ENCODE results near the gene SPG7.

The SPG7 gene

DNA sequence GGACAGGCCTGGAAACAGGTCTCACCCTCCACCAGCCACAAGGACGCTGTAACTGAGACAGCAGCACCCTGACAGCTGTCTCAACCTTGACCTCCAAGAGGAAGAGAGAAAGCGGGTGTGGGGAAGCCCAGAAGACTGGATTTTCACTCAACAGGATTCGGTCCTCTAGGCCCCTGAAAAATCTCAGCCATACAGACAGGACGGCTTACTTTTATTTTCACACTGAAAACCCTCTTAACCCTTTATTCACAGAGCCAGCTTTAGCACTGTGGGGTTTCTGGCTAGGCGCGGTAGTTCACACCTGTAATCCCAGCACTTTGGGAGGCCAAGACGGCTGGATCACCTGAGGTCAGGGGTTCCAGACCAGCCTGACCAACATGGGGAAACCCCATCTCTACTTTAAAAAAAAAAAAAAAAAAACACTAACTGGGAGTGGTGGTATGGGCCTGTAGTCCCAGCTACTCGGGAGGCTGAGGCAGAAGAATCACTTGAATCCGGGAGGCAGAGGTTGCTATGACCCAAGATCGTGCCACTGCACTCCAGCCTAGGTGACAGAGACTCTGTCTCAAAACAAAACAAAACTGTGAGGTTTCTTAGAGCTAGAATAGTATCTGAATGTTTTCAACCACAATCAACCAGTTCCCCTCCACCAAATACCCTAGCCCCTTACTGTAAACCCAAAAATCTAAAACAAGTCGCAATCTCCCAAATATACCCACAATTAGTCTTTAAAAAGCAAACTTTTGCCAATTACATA, 23.1 kb upstream of the SPG7 start:
- DNase-seq (no peak), ATAC-seq (ENCODE audit: insufficient read depth, low read depth) (no peak)
- Histone ChIP-seq H3K27ac (ENCODE audit: low read length) (peak overlapping the region; percentile 22), H3K9me3 (ENCODE audit: insufficient read depth, low read length, severe bottlenecking) (no peaks in the 10 kb centered on the region), H3K4me2 (ENCODE audit: insufficient read depth, low read length) (peak overlapping the region; percentile 51), H2AFZ (ENCODE audit: low read depth, low read length) (no peak overlapping the region), H3K9ac (ENCODE audit: low read depth, low read length) (peak overlapping the region; percentile 19; the same call in 1 of the 2 replicates), H3K4me1 (ENCODE audit: insufficient read depth, low read length) (peaks cover 73% of the 10 kb centered on the region), H3K27me3 (ENCODE audit: insufficient read depth, low read length, poor library complexity) (no peaks in the 10 kb centered on the region), H3K79me2 (ENCODE audit: insufficient read depth, low read length) (peaks cover 100% of the 10 kb centered on the region), H3K36me3 (ENCODE audit: insufficient read depth, low read length) (peaks cover 39% of the 10 kb centered on the region), H4K20me1 (ENCODE audit: insufficient read depth, low read length) (peaks cover 84% of the 10 kb centered on the region), H3K4me3 (ENCODE audit: low read depth in 1 of 2, low read length in 2 of 2) (0 out of 4 replicates have a peak overlapping the region, but pooled peaks of 1 of the 2 experiments have one; percentile 17)
- TF ChIP-seq, protein P1, sequence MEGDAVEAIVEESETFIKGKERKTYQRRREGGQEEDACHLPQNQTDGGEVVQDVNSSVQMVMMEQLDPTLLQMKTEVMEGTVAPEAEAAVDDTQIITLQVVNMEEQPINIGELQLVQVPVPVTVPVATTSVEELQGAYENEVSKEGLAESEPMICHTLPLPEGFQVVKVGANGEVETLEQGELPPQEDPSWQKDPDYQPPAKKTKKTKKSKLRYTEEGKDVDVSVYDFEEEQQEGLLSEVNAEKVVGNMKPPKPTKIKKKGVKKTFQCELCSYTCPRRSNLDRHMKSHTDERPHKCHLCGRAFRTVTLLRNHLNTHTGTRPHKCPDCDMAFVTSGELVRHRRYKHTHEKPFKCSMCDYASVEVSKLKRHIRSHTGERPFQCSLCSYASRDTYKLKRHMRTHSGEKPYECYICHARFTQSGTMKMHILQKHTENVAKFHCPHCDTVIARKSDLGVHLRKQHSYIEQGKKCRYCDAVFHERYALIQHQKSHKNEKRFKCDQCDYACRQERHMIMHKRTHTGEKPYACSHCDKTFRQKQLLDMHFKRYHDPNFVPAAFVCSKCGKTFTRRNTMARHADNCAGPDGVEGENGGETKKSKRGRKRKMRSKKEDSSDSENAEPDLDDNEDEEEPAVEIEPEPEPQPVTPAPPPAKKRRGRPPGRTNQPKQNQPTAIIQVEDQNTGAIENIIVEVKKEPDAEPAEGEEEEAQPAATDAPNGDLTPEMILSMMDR (IDR thresholded peaks at IDR 0.05; ENCODE audit: borderline replicate concordance, extremely low read depth, low read length, poor library complexity, severe bottlenecking): no peak
- no peak for TF ChIP-seq EZH2 (IDR thresholded peaks at IDR 0.05; ENCODE audit: borderline replicate concordance, low read depth, low read length, severe bottlenecking)

DNA sequence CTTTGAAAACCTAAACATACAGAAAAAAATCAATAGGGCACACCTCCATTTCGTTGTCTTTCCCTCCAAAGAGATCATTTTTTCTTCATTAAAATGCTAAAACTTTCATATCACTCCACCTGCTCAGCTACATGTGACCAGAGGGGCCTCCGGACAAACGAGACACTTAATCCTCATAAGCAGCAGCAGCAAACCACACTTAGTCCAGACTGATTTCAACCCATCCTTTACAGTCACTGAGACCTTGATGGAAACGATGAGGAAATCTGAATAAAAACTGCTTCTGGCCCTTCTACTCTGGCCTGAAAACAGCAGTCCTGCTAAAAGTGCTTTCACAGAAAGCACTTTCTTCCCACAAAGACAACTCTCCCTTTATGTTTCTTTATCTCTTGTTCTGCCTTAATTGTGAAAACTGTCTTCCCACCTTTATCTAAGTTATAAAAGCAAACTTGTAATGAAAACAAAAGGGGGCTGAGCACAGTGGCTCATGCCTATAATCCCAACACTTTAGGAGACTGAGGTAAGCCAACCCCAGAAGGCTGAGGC, 22.4 kb upstream of the SPG7 start:
- H2AFZ ChIP-seq (ENCODE audit: low read depth, low read length): no peak overlapping the region
- no peak overlapping the region; a peak in 1 of 4 replicates for H3K4me3 ChIP-seq (ENCODE audit: low read depth in 1 of 2, low read length in 2 of 2)
- H3K4me1 ChIP-seq (ENCODE audit: insufficient read depth, low read length): peaks cover 71% of the 10 kb centered on the region
- peak overlapping the region; percentile 18 for H3K27ac ChIP-seq (ENCODE audit: low read length)
- H3K9me3 ChIP-seq (ENCODE audit: insufficient read depth, low read length, severe bottlenecking): no peaks in the 10 kb centered on the region
- peak overlapping the region; percentile 51 for H3K4me2 ChIP-seq (ENCODE audit: insufficient read depth, low read length)
- no peak for DNase-seq
- peaks cover 80% of the 10 kb centered on the region for H4K20me1 ChIP-seq (ENCODE audit: insufficient read depth, low read length)
- peaks cover 96% of the 10 kb centered on the region for H3K79me2 ChIP-seq (ENCODE audit: insufficient read depth, low read length)
- H3K27me3 ChIP-seq (ENCODE audit: insufficient read depth, low read length, poor library complexity): no peaks in the 10 kb centered on the region
- TF ChIP-seq, protein P1 (IDR thresholded peaks at IDR 0.05; ENCODE audit: borderline replicate concordance, extremely low read depth, low read length, poor library complexity, severe bottlenecking): no peak
- no peak for TF ChIP-seq EZH2 (IDR thresholded peaks at IDR 0.05; ENCODE audit: borderline replicate concordance, low read depth, low read length, severe bottlenecking)
- peaks cover 38% of the 10 kb centered on the region for H3K36me3 ChIP-seq (ENCODE audit: insufficient read depth, low read length)
- no peak for ATAC-seq (ENCODE audit: insufficient read depth, low read depth)
- H3K9ac ChIP-seq (ENCODE audit: low read depth, low read length): 0 out of 2 replicates have a peak overlapping the region, but pooled peaks have one; percentile 6

DNA sequence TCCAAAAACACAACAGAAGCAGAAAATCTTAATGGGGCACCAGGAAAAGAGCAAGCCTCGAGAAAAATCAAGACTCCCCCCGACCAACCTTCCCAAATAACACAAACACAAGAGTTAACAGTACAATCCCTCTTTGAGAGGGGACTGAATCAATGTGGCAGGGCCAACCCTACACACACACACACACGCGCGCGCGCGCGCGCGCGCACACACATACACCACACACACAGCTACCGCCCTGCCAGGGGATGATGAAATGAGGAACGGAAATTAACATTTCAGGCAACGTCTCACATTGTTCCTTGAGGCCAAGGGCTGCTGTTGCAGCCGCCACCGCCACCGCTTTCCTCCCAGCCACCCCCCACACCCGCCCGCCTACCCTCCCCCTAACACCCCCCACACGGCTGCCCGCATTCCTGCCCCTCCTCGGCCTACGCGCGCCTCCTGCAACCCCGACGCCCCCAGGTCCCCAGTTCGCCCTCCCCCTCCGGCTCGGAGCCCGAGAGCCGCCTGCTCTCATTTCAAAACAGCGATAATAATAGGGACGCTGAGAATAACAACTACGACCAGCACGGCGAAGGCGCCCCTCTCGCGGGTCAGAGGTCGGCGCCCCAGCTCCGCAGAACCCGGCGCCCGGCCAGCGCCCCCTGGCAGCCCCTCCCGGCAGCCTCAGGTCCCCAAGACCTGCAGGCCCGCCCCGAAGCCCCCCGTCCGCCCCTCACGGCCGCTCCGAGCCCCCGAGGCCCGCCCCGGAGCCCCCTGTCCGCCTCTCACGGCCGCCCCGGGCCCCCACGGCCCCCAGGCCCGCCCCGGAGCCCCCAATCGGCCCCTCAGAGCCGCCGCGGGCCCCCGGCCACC, 18.9 kb upstream of the SPG7 start:
- ATAC-seq (ENCODE audit: insufficient read depth, low read depth) (peak; percentile 60), DNase-seq (peak; percentile 91)
- Histone ChIP-seq H3K4me1 (ENCODE audit: insufficient read depth, low read length) (peaks cover 61% of the 10 kb centered on the region), H3K27me3 (ENCODE audit: insufficient read depth, low read length, poor library complexity) (no peaks in the 10 kb centered on the region), H3K9ac (ENCODE audit: low read depth, low read length) (peak overlapping the region; percentile 76), H3K4me3 (ENCODE audit: low read depth in 1 of 2, low read length in 2 of 2) (peak overlapping the region; percentile 59 to 63; a peak in 3 of 4 replicates), H4K20me1 (ENCODE audit: insufficient read depth, low read length) (peaks cover 56% of the 10 kb centered on the region), H3K27ac (ENCODE audit: low read length) (peak overlapping the region; percentile 80), H3K36me3 (ENCODE audit: insufficient read depth, low read length) (peaks cover 11% of the 10 kb centered on the region), H3K9me3 (ENCODE audit: insufficient read depth, low read length, severe bottlenecking) (no peaks in the 10 kb centered on the region), H3K79me2 (ENCODE audit: insufficient read depth, low read length) (peaks cover 87% of the 10 kb centered on the region), H3K4me2 (ENCODE audit: insufficient read depth, low read length) (peak overlapping the region; percentile 84), H2AFZ (ENCODE audit: low read depth, low read length) (no peak overlapping the region)
- TF ChIP-seq, protein P1 (IDR thresholded peaks at IDR 0.05; ENCODE audit: borderline replicate concordance, extremely low read depth, low read length, poor library complexity, severe bottlenecking): peak; percentile 27
- TF ChIP-seq EZH2 (IDR thresholded peaks at IDR 0.05; ENCODE audit: borderline replicate concordance, low read depth, low read length, severe bottlenecking): no peak
